NAMALWA (cell line): ENCODE data around the gene SPC25.

Experiments used
- DNase-seq: peaks from one replicate; pipeline ENCODE4 v3.0.0-alpha.2; 2015; ENCODE audit warnings: low spot score

Gene SPC25

DNA sequence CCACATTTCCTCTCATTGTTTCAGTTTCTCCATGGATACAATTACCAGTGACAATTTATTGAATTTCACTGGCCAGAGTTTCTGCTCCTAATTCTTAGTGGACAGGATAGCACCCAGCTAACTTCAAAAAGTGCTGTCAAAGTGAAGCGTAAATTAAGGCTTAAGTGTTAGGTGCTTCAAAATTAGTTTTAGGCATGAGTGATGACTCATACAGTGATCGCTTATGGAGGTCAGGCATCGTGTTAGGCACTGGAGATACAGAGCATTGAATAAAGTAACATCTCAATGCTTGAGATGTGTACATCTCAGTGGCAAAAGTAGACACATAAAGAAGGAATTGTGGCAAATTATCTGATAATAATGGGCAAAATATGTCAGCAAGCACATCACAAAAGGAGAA, 47.0 kb downstream of the SPC25 start:
- no peak for DNase-seq

DNA sequence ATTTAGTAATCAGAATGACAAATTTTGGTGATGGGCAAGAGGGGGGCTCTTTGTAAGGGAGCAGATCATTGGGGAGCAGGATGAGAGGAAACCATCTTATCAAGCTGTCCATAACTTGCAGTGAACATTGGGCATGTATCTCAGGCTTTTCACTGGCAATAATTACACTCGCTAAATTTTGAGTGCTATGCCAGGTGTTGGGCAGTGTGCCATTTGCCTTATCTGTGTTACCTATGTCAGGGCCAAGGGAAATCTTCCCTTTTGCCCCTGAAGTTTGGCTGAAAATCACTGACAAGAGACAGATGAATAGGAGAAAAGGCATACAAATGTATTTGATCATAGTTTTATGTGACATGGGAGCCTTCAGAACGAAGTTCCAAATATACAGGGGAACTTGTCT, 48.8 kb downstream of the SPC25 start:
- no peak for DNase-seq

DNA sequence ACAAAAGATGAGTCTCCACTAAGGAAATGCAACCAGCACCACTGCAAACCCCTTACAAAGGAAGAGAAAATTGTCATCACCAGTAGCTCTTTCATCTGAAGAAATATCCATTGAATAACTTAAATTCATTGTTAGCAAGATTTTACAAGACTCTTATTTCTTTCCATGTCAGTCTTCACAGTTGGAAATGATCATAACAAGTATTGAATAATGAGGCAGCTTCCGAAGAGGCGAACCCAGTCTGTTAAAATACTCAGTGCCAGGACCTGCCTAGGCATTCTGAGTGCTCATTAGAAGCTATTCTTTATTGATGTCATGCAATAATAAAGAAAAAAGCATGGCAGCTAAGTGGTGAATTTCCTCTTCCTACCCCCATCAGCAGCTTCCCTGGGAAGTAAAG, 54.3 kb downstream of the SPC25 start:
- DNase-seq: no peak

DNA sequence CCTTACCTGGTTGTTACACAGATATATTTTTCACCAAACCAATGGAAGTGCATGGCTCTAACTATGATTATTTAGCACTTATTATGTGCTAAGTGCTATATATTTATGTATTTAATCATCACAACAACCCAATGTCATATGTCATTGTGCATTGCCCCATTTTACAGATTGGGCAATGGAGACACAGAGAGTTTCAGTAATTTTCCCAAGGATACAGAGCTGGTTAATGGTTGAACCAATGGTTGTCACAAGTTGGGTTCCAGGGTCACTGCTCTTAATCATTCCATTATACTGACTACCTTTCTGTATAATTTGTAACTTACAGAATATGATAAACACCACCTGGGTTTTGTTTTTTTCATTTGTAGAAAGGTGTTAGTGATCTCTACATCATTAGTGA, 58.6 kb downstream of the SPC25 start:
- no peak for DNase-seq

DNA sequence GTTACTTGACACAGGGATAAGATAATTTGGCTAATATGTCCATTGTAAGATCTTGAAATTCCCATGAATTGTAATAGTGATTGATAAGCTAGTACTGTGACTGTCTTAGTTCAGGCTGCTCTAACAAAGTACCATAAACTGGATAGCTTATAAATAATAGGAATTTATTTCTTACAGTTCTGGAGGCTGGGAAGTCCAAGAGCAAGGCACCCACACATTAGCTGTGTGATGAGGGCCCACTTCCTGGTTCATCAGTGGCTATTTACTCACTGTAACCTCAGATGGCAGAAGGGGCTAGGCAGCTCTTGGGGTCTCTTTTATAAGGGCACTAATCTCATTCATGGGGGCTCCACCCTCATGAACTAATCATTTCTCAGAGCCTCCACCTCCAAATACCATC, 59.3 kb downstream of the SPC25 start:
- DNase-seq: no peak

DNA sequence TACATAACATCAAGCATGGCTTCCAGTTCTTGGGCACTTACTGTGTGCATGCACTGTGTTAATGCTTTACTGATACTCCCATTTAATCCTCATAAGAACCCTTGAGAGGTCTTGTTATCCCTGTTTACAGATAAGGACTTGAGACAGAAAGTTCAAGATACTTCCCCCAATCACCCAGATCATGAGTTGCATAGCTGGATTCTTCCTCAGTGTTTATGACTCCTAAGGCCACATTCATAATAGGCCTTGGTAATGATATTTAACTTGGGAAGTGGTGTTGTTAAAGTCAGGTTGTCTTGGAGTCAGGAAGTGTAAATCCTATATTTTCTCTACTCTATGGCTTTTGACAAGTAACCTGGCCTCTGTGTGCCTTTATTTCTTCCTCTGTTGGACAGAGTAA, 65.1 kb downstream of the SPC25 start:
- DNase-seq: no peak

DNA sequence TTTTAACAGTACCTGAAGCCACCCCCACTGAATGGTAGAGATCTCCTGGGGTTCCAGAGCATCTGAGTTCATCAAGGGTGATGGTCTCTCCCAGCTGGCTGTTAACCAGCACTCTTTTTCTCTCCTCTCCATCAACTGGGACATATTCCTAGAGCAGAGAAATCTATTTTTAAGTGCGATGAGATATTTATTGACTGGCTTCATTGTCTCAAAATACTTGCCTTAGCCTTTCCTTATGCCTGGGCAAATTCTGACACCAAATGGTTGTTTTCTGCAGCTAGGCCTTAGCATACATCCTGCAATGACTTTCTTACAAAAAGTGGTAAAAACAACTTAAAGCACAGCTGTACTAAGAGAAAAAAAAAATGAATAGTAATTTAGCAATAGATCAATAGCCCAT, 68.2 kb downstream of the SPC25 start:
- DNase-seq: no peak

DNA sequence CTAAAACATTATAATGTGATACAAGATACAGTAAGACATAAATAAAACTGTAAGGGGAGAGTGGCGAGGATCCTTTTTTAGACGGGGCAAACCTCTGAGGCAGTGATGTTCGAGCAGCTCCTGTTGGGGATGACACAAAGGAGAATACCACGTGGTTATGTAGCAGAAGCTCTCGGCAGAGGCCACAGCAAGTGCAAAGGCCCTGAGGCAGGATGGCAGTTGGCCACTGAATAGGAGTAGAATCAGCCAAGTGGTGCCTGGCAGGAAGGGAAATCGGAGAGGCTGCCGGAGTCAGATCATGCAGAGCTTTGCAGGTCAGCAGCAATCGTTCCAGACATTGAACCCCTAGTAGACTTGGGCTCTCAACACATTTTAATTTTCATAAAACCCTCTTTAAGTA, 68.7 kb downstream of the SPC25 start:
- no peak for DNase-seq
